Measurements from ENCODE around the gene TRIP11.
"Not testable (repeated sequence)": the region's sequence is repeated elsewhere in the genome, so short reads cannot be mapped to it uniquely, and the experiment has no call there.

TRIP11 gene

GRCh38 chr14:92039719-92040430 lies at the start of gene TRIP11:
TRIP11 (minus strand) TSS chr14:92040059; CDS start chr14:92039685, 374 bp downstream.
- no peak for TF ChIP-seq CTCF (IDR thresholded peaks at IDR 0.05; ENCODE audit: borderline replicate concordance, insufficient read depth, low read depth, low read length)
- peak within 1 kb of the TSS; percentile 68 for H3K4me3 ChIP-seq (ENCODE audit: low read depth, low read length)

- no peak for TF ChIP-seq CTCF (IDR thresholded peaks at IDR 0.05; ENCODE audit: borderline replicate concordance, insufficient read depth, low read depth, low read length)
- H3K4me3 ChIP-seq (ENCODE audit: low read depth, low read length), result no peak overlapping the region
These were observed 48.6 kb upstream of the TRIP11 start for GRCh38 chr14:92088494-92088893.

DNA sequence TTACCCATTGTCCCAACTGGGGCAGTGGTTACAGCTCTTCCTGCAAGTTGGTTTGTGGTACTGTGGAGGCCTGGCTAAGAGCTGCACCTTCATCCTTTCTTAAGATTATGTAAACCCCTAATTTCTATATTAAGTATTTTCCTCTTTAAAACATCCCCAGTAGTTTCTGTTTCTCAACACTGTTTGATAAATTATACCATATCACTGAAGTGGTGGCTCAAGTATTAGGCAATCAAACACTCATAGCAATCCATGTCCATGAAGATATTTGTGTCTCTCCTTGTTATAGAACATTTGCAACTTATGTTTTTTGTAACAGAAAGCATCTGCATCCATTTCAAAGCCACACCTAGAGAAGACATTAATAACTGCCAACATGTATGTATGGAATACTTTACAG lies 34.7 kb upstream of the TRIP11 start:
- H3K4me3 ChIP-seq (ENCODE audit: low read depth, low read length), result no peak overlapping the region

DNA sequence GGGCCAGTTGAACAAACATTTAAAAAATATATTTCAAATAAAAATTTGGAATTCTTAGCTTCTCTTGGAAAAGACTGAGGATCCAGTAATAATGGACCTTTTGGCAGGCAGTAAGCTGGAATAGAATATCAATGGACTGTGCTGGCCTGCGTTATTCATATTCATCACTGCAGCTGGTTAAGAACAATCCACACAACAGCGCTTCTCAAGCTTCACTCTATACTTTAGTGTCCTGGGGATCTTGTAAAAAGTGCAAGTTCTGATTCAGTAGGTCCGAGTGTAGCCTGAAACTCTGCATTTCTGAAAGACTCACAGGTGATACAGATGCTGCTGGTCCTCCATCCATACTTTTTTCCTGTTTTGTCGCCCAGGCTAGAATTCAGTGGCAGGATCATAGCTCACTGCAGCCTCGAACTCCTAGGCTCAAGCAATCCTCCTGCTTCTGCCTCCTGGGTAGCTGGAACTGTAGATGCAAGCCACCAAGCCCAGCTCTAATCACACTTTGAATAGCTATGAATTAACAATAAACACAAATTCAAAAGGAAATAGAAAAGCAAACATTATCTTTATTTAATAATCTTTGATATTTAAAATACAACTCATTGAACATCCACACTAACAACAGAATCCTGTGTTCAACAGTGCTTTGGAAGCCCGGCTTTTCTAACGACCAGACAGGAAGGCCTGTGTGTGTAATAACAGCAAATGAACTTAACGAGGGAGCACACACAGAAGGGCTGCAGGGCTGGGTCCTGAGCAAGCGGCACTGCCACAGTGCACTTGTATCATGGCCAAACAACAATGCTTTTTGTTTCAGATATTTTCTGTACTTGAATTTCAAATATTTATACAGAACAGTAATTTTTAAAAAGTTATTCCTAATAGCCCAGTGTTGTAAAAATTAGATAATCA lies 18.4 kb upstream of the TRIP11 start:
- TF ChIP-seq CTCF (IDR thresholded peaks at IDR 0.05; ENCODE audit: borderline replicate concordance, insufficient read depth, low read depth, low read length), result no peak
- no peak overlapping the region for H3K4me3 ChIP-seq (ENCODE audit: low read depth, low read length)

More for the DNA sequence above, 34.7 kb upstream of the TRIP11 start:
- no peak for TF ChIP-seq CTCF (IDR thresholded peaks at IDR 0.05; ENCODE audit: borderline replicate concordance, insufficient read depth, low read depth, low read length)

DNA sequence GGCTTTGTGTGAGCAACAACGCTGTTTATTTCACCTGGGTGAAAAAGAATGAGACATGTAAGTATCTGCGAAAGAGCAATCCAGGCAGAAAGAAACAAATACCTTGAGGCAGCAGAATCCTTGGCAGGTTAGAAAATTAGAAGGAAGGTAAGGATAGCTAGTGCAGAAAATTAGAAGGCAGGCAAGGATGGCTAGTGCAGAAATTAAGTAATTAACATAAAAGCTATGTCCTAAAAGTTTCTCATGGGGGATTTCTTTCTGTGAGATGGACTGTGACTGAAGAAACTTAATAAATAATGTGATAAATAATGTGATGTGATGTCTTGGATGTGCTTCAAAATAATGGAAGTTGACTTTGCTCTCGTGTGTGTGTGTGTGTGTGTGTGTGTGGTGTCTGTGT lies 9.9 kb upstream of the TRIP11 start:
- H3K4me3 ChIP-seq (ENCODE audit: low read depth, low read length), result no peak overlapping the region
- TF ChIP-seq CTCF (IDR thresholded peaks at IDR 0.05; ENCODE audit: borderline replicate concordance, insufficient read depth, low read depth, low read length), result no peak

- H3K4me3 ChIP-seq (ENCODE audit: low read depth, low read length), result not testable (repeated sequence)
These were observed 9.4 kb upstream of the TRIP11 start for GRCh38 chr14:92049221-92049620.

- H3K4me3 ChIP-seq (ENCODE audit: low read depth, low read length), result not testable (repeated sequence)
These were observed 6.0 kb upstream of the TRIP11 start for GRCh38 chr14:92045904-92046303.

GRCh38 chr14:92041766-92042165 lies 1.9 kb upstream of the TRIP11 start:
- not testable (repeated sequence) for H3K4me3 ChIP-seq (ENCODE audit: low read depth, low read length)
